GM23338 (cell line): ENCODE measurements around the gene PRKAG1.

Experiments
- CREB1 ChIP-seq: fragments of 250-450 bp; sonication (Bioruptor Pico); IDR thresholded peaks from 2 replicates; pipeline ENCODE4 v1.5.0; 2020; ENCODE audit warnings: low read depth, mild to moderate bottlenecking, moderate library complexity
- EZH2 ChIP-seq: fragments of 200-600 bp; sonication (generic); IDR thresholded peaks from one replicate; pipeline ENCODE4 v1.8.0; 2017; ENCODE audit warnings: antibody characterized with exemption, mild to moderate bottlenecking, low read depth; ENCODE audit not compliant: unreplicated experiment
- EZH2phosphoT487 ChIP-seq: fragments of 200-600 bp; sonication (generic); IDR thresholded peaks from one replicate; pipeline ENCODE4 v1.8.1; 2018; ENCODE audit warnings: antibody characterized with exemption; ENCODE audit not compliant: unreplicated experiment
- NANOG ChIP-seq: IDR thresholded peaks from 2 replicates; pipeline ENCODE4 v1.6.1; 2016; ENCODE audit warnings: antibody characterized with exemption, borderline replicate concordance
- POLR2AphosphoS5 ChIP-seq: IDR thresholded peaks from 2 replicates; pipeline ENCODE4 v1.6.1; 2016; ENCODE audit warnings: antibody characterized with exemption, low read depth
- ZNF114 ChIP-seq: fragments of 250-450 bp; sonication (Bioruptor Pico); IDR thresholded peaks from 2 replicates; pipeline ENCODE4 v1.5.0; 2020; ENCODE audit warnings: mild to moderate bottlenecking, moderate library complexity
- TF ChIP-seq, protein P1 (sequence below), 2 experiments: fragments of 200-600 bp in 1 of 2; sonication (generic) in 1 of 2; conservative IDR thresholded peaks; 2 replicates each; pipeline versions ENCODE4 v1.5.1 to v1.6.1; 2016 to 2017; ENCODE audit warnings: antibody characterized with exemption in 2 of 2, low read depth in 2 of 2, mild to moderate bottlenecking in 2 of 2, moderate library complexity in 1 of 2
- TF ChIP-seq, protein P2 (sequence below): IDR thresholded peaks from one replicate; pipeline ENCODE4 v1.6.1; 2018; ENCODE audit warnings: antibody characterized with exemption; ENCODE audit not compliant: unreplicated experiment

DNA sequence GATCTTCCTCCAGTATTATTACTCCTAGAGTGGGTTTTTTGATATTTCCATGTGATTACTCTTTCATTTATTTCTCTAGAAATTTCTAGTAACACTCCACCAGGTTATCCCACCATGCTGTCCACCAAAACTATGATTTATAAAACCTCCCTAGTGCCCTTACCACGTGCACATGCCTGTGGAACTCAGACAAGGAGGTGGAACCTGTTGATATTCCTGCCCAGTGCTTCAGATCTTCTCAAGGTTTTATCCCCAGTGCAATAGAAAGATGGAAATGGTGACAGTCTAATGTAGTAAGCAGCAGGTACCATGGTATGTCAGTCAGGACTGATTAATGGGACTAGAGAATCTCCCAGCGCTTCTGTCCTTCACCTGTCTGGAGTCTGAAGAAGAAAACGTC lies 57.7 kb downstream of the PRKAG1 start:
- TF ChIP-seq, protein P1, sequence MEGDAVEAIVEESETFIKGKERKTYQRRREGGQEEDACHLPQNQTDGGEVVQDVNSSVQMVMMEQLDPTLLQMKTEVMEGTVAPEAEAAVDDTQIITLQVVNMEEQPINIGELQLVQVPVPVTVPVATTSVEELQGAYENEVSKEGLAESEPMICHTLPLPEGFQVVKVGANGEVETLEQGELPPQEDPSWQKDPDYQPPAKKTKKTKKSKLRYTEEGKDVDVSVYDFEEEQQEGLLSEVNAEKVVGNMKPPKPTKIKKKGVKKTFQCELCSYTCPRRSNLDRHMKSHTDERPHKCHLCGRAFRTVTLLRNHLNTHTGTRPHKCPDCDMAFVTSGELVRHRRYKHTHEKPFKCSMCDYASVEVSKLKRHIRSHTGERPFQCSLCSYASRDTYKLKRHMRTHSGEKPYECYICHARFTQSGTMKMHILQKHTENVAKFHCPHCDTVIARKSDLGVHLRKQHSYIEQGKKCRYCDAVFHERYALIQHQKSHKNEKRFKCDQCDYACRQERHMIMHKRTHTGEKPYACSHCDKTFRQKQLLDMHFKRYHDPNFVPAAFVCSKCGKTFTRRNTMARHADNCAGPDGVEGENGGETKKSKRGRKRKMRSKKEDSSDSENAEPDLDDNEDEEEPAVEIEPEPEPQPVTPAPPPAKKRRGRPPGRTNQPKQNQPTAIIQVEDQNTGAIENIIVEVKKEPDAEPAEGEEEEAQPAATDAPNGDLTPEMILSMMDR (conservative IDR thresholded peaks at IDR 0.05; ENCODE audit: low read depth in 2 of 2): no peak
- no peak for TF ChIP-seq EZH2
- TF ChIP-seq POLR2AphosphoS5: no peak
- TF ChIP-seq, protein P2, sequence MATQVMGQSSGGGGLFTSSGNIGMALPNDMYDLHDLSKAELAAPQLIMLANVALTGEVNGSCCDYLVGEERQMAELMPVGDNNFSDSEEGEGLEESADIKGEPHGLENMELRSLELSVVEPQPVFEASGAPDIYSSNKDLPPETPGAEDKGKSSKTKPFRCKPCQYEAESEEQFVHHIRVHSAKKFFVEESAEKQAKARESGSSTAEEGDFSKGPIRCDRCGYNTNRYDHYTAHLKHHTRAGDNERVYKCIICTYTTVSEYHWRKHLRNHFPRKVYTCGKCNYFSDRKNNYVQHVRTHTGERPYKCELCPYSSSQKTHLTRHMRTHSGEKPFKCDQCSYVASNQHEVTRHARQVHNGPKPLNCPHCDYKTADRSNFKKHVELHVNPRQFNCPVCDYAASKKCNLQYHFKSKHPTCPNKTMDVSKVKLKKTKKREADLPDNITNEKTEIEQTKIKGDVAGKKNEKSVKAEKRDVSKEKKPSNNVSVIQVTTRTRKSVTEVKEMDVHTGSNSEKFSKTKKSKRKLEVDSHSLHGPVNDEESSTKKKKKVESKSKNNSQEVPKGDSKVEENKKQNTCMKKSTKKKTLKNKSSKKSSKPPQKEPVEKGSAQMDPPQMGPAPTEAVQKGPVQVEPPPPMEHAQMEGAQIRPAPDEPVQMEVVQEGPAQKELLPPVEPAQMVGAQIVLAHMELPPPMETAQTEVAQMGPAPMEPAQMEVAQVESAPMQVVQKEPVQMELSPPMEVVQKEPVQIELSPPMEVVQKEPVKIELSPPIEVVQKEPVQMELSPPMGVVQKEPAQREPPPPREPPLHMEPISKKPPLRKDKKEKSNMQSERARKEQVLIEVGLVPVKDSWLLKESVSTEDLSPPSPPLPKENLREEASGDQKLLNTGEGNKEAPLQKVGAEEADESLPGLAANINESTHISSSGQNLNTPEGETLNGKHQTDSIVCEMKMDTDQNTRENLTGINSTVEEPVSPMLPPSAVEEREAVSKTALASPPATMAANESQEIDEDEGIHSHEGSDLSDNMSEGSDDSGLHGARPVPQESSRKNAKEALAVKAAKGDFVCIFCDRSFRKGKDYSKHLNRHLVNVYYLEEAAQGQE: no peak
- no peak for TF ChIP-seq CREB1 (CRISPR knock-in tag)
- no peak for TF ChIP-seq NANOG
- no peak for TF ChIP-seq EZH2phosphoT487
- TF ChIP-seq ZNF114 (CRISPR knock-in tag): no peak
